ENCODE data around the gene TBC1D10B.
"Not testable (repeated sequence)": the region's sequence is repeated elsewhere in the genome, so short reads cannot be mapped to it uniquely, and the experiment has no call there.

Gene TBC1D10B

DNA sequence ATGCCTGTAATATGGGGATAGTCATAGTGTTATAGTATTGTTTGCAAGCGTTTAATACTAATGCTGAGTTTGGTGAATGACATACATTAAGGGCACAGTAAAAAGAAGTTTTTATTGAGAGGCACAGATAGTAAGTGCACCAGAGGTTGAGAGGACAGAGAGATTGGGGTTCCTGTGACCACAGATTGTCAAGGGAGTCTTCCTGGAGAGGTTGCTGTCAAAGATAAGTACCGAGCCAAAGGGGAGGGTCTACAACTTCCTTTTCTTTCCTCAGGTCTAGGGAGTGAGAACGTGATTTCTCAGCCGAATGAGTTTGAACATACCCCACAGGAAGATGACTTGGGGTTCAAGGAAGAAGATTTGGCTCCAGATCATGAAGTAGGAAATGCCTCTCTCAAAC is 26.8 kb upstream of the TBC1D10B start:
- DNase-seq: no peak

DNA sequence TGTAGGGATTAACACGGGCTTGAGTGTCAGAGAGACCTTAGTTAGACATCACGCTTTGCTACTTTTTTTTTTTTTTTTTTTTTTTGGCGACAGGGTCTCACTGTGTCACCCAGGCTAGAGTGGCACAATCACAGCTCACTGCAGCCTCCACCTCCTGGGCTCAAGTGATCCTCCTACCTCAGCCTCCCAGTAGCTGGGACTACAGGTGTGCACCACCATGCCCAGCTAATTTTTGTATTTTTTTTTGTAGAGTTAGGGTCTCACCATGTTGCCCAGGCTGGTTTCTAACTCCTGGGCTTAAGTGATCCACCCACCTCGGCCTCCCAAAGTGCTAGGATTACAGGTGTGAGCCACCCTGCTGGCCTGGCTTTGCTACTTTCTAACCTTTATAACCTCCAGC is 26.3 kb upstream of the TBC1D10B start:
- DNase-seq: not testable (repeated sequence)

DNA sequence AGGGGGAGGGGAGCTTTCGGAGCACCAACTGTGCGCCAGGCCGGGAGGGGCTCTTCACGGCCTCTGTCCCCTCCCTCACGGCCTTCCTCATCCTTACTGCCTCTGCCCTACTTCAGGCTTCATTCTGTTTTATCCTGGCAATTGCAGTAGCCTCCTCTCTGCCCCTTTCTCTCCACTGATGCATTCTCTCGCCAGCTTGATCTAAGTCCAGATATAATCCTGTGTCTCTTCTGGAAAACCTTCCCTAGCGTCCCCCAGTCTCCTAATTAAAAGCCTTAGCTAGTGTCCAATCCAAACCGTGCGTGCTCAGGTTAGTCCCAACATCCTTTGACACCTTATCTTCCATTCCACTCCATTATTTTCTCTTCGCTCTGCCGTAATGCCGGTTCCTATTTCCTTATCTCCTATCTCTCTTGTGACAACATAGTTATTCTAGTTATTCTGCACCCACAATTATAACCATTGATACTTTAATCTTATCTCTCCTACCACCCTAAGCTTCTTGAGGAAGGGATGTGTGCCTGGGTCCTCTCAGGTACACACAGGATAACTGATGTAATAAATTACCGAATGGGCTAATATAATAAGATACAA is 25.8 kb upstream of the TBC1D10B start:
- no peak for DNase-seq

DNA sequence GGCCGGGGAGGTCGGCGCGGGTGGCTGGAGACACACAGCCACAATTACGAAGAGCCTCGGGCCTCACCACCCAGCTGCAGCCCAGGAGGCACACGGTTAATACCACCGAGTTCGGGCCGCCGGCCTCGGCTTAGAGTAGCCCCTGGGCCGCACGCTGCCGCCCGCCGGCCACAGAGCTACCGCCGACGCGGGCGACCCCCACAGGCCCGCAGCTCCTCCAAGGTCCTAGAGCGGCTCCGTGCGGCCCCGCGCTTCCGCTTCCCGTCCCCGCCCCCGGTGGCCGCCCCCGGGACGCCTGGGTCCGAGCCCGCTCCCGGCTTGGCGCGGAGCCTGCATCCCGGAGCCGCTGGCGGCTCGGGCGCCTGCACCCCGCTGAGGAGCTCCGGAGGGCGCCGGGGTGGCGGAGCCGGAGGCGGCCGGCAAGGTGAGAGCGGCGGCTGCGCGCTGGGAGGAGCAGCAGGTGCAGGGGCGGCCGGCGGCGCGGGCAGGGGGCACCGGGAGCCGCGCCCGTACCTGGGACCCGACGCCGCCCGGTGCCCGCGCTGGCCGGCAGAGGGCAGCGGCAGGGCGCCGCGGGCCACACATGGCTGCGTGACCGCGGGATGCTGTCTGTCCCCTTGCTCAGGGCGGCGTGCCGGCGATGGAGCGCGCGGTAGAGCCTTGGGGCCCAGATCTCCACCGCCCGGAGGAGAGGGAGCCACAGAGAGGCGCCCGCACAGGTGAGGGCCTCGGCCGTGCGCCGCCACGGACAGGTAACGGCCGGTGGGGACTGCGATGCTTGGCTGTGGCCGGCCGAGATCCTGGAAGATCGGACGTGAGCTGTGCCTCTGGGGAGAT is 25.1 kb upstream of the TBC1D10B start, which contains the start of gene ZNF48:
Gene ZNF48, plus strand, starts transcription at position 266 of the 837 bp plus-strand sequence. Its CDS starts 375 bp downstream, at position 641.
- peak; percentile 91 to 96 for DNase-seq

DNA sequence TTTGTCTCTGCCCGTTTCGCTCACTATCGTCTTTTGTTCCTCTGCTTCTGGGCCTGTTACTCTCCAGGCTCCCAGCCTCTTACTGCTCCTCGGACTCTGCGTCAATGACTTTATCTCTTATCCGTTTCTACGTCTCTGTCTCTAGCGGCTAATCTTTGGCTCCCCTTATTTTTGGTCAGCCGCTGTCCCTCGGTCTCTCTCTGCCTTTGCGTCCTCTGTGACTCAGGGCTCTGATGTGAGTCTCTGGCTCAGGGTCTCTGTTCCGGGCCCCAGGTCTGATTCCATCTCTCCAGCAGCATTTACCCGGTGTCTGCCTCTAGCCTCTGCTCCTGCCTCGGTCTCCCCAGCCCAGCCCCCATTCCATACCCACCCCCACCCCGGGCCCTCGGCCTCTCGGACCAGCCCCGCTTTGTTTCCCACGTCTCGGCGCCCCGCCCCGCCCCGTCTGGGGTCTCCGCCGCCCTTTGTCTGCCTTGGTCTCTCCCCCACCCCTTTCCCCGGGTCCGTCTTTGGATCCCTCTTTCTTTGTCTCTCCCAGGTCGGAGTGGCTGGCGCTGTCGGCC is 24.4 kb upstream of the TBC1D10B start:
- DNase-seq: no peak

DNA sequence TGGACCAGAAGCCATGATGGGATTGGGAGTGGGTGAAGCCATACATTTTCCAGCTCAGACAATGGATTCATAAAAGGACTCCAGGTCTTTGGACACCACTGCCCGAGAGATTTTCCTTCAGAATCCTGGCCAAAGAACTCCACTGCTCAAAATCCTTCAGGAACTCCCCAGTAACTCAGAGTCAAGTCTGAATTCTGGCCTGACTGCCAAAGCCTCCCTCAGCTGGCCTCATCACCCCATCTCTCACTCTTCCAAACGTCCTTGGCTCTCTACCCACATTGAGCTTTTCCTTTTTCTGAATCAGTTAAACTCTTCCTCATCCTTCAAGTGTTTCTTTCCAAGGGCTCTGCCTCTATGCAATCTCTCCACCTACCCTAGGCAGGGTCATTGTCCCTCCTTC is 13.2 kb upstream of the TBC1D10B start:
- no peak for DNase-seq

DNA sequence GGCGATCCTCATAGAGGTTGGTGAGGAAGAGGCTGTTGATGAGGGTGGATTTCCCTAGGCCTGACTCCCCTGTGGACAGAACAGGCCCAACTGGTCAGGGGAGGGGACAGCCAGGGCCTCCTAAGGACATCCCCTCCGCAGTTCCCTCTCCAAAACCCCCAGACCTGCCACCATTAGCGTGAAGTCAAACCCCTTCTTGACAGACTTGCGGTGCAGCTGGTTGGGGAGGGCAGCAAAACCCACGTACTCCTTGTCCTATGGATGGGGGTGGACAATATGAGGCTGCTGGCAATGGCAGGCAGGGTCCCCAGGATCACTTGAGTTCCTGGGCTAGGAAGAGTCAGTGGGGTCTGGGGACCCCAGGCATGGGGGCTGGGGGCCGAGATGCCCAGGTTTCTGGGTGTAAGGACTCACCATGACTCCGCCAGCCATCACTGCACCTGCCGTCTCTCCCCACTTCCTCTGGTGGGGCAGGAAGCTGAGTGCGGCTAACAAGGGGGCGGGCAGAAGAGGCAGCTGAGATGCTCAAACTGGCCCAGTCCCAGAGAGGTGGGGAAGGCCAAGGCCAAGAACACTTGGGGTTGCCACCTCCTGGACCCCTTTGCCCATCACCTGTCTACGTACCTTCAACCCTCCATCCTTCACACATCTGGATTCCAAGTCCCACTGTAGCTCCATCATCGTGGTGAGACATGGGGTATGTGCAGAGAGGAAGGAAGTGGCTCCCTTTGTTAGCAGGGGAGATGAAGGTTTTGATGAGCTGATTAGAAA is 12.0 kb upstream of the TBC1D10B start, which contains the start of gene SEPTIN1:
Gene SEPTIN1, minus strand, starts transcription at position 451 of the 771 bp plus-strand sequence. Its CDS starts 19 bp downstream, at position 432.
- no peak for DNase-seq

DNA sequence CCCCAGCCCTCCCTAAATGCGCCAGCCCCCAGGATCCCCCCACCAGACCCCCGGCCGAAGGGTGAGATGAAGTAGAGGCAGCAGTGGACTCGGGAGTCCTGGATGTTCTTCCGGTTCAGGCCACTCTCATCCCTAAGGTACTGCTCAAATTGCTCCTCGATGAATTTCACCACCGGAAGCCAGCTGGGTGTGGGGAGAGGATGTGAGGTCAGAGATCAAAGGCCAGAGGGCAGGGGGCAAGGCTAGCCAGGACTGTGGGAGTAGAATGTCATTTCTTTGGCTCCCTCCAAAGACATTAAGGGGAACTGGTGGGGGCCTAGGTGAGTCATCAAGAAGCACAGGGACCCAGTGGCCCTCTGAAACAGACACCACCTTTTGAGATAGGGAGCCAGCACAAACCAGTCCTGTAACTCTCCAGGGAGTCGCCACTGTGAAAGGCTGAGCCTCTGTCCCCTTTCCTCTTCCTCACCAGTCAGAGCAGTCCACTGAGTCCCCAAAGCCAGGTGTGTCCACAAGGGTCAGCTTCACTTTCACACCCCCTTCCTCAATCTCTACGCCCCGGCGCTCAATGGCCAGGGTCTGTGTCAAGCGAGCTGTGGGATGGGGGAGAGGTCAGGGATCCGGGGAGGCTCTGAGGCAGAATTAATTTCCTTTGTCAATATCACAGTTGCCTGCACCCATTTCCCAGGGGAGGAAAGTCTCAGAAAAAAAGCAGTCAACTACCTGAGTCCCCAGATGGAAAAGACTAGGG is 11.2 kb upstream of the TBC1D10B start:
- DNase-seq: no peak

DNA sequence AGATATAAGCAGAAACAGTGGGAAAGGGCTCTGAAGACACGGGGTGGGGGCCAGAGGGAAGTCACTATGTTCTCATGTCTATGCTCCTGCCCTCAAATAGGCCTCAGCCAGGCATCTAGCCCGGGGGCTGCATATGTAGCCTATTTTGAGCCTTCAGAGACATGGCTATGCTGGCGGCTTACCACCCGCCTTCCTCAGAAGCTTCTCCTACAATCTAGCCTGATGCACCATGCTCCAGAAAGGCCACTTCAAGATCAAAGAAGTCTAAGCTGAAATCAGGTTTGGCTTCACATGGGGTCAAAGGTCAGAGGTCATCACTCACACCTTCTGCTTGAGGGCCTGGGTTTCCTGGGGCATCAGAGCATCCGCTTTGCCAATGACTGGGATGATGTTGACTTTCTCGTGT is 10.5 kb upstream of the TBC1D10B start:
- DNase-seq: no peak

DNA sequence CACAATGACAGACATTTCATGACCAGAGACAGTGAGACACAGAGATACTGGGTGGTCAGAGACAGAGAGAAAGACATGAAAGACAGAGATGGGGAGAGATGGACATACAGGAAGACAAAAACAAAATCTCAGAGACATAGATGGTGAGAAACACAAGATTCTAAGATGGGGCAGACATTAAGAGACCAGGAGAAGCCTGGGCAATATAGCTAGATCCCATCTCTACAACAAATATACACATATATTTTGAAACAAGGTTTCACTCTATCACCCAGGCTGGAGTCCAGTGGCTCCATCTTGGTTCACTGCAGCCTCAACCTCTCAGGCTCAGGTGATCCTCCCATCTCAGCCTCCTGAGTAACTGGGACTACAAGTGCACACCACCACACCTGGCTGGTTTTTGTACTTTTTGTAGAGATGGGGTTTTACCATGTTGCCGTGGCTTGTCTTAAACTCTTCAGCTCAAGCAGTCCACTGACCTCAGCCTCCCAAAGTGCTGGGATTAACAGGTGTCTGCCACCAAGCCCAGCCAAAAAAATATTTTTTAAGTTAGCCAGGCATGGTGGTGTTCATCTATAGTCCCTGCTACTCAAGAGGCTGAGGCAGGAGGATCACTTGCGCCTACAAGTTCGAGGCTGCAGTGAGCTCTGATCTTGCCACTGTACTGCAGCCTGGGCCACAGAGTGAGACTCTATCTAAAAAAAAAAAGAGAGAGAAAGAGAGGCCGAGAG is 9.9 kb upstream of the TBC1D10B start:
- DNase-seq: no peak

DNA sequence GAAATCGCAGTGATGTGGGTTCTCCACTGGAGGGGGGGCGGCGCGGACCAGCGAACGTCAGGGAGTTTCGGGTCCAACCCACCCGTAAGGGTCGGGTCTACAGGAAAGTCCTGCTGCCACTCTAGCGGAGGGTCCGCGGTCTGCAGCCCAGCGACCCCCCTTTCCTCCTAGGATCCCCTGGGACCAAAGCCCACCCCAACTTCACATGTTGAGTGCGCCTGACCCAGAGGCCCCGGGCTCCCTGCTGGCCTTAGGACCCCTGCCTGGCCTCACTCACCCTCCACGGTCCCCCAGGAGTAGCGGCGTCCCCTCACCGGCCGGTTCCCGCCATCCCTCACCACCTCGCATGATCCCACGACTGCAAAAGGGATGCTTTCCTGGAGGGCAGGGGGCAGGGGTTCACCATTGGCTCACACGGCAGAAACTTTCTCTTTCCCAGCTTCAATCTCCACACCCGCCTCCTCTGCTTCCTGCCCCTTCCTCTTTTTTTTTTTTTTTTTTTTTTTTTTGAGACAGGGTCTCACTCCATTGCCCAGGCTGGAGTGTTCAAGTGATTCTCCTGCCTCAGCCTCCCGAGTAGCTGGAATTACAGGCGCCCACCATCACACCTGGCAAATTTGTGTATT is 9.0 kb upstream of the TBC1D10B start:
- DNase-seq: no peak

DNA sequence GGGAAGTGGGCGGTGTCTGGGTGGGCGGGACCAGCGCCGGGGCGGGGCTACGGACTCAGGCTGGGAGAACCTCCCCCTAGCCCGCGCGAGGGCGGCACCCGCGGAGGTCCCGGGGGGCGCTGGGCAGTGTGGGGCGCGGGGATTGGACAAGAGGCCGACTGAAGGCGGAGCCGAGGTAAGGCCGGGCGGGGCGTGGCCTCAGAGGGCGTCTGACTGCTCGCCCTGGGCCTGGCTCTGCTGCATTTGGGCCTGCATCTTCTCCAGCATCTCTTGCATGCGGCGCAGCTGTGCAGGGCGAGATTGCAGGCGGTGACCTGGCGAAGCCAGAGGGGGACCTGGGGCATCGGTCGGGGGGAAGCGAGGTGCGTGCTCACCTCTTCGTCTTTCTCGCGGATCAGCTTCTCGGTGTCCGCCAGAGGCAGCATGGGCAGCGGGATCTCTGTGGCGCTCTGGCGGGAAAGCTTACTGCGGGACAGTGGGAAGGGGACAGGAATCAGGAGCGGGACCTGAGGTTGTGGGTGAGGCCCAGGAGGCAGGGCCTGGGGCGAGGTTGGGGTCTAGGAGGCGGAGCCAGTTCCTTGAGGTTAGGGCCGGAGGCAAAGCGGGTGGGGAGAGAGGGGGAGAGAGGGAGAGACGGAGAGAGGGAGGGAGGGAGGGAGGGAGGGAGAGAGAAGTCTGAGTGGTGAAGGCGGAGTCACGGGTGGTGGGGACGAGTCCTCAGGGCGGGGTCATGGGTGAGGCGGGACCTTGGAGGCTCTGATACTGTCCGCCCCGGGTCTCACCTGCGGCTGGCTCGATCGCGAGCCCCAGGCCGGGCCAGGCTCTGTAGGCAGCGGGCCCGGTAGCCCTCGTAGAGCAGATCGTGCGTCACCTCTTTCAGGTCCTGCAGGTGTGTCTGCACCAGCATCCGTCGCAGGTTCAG is 8.2 kb upstream of the TBC1D10B start:
- peak; percentile 97 to 99 for DNase-seq

DNA sequence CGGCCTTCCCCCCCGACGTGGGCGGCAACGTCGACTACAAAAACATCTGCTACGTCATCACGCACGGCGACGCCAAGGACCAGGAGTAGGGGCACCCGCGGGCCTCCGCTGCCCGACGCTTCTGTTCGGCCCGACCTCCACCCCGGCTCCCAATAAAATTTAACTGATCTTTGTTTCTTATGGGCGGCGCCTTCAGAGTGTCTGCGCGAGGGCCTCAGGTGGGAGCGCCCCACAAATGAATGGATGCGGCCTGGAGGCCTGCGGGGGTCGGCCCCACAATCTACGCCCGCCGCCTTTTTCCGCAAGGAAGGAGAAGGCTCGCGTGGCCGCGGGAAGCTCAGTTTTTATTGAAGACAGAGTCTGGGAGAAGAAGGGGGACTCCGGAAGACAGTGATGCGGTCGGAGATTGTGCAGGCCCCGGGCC is 7.5 kb upstream of the TBC1D10B start:
- peak; percentile 83 to 87 for DNase-seq

DNA sequence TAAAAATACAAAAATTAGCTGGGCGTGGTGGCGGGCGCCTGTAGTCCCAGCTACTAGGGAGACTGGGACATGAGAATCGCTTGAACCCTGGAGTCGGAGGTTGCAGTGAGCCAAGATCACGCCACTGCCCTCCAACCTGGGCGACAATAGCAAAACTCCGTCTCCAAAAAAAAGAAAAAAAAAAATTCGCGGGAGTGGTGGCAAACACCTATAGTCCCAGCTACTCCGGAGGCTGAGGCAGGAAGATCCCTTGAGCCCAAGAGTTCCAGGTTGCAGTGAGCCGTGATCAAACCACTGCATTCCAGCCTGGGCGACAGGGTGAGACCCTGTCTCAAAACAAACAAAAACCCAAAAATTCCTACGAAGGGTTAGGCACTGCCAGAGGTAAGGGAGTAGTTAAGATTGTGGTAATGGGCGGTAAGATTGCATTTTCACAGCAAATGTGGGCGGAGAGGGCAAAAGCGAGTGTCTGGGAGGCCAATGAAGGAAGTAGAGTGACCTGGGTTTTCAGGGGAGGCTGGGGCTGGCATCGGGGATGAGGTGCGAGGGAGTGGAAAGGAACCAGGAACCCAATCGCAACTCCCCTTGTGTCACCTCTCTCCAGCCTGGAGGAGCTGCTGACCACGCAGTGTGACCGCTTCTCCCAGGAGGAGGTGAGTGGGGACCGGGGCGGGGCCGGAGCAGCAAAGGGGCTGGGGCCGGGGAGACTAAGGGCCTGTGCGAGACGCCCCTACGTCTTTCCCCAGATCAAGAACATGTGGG is 6.9 kb upstream of the TBC1D10B start:
- no peak for DNase-seq

DNA sequence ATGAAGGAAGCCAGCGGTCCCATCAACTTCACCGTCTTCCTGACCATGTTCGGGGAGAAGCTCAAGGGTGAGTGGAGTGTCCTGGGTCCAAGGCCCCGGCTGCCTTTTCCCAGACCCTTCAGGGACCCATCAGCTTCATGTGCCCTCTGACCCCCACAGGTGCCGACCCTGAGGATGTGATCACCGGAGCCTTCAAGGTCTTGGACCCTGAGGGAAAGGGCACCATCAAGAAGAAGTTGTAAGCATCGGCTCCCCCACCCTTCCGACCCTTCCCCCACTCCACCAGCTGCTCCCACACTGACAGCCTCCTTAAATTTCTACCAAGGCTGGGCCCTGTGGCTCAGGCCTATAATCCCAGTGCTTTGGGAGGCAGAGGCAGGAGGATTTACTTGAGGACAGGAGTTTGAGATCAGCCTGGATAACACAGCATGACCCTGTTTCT is 6.2 kb upstream of the TBC1D10B start:
- no peak for DNase-seq

DNA sequence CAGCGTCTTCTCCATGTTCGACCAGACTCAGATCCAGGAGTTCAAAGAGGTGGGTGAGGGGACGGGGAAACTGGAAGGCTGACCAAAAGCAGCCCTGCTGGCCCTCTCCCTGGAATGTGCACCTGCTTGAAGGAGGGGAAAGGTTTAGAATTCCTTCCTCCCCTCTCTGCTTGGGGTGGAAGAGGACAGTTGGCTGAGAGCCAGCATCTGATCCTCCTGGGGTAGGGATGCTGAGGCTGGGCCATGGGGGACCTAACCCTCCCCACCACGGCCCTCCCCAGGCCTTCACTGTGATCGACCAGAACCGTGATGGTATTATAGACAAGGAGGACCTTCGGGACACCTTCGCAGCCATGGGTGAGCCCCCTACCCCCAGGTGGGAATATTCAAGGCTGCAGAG is 5.6 kb upstream of the TBC1D10B start:
- DNase-seq: no peak

DNA sequence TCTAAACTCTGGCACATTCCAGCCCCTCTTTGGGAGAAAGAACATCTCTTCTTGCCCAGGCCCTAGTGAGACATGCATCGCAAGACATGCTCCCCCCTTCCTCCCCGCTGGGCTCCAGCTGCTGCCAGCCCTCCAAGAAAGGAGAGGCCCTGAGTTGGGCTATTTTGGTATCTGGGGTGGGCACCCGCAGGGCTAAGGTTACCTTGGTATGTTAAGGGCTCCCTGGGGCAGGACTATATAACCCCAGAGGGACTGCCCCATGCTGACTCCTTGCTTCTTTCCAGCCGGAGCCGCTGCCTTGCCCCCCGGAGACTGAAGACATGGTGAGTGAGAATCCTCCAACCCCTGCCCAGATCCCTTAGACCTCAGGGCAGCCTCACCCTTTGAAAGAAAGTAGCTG is 4.2 kb upstream of the TBC1D10B start, which contains the start of gene MYL11:
Gene MYL11, plus strand, starts transcription at position 265 of the 400 bp plus-strand sequence. Its CDS starts 56 bp downstream, at position 321.
- no peak for DNase-seq

DNA sequence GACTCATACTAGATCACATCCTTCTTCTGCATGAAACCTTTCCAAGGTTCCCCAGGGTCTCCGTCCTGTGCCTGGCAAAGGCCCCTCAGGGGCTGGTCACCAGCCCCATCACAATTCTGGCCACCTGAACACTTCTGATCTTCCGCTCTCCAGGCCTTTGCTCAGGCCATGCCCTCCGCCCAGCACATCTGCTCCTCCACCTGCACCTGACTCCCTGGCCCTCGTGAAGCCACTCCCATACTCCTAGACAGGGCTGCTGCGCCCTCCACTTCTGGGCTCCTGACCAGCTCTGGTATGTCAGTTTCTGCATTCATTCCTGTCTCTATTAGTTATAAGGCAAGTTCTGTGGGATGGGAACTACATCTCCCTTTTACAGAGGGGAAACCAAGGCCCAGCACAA is 2.4 kb upstream of the TBC1D10B start:
- no peak for DNase-seq

All from NCI-H1930 (cell line).